HEK293T (cell line): ENCODE data around the gene LRRC4C.

Source experiments
- SP1 ChIP-seq: fragments of 450-650 bp; IDR thresholded peaks from 2 replicates; pipeline ENCODE4 v1.6.1; 2017
- SUZ12 ChIP-seq: fragments of 450-650 bp; IDR thresholded peaks from 2 replicates; pipeline ENCODE4 v1.6.1; 2016; ENCODE audit warnings: mild to moderate bottlenecking

DNA sequence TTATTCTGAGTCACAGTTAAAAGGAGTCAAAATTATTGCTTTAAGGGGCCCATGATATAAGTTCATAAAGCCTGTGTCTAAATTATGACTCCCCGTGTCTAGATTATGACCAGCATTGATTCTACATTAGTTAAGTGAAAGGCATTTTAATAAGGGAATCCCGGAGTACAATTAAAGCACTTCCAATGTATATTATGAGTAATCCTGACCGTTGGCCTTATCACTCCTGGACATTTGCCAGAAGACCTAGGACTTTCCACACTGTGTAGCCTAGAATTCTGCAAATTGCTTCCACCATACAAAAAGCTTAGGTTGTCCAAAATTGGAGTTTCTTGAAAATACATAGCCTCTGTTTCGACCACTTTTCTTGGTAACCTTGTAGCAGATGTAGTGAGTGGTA is 1292.6 kb downstream of the LRRC4C start:
- TF ChIP-seq SUZ12 (no peak), SP1 (no peak)
